ENCODE measurements around the gene ACTL9.

Gene ACTL9

DNA sequence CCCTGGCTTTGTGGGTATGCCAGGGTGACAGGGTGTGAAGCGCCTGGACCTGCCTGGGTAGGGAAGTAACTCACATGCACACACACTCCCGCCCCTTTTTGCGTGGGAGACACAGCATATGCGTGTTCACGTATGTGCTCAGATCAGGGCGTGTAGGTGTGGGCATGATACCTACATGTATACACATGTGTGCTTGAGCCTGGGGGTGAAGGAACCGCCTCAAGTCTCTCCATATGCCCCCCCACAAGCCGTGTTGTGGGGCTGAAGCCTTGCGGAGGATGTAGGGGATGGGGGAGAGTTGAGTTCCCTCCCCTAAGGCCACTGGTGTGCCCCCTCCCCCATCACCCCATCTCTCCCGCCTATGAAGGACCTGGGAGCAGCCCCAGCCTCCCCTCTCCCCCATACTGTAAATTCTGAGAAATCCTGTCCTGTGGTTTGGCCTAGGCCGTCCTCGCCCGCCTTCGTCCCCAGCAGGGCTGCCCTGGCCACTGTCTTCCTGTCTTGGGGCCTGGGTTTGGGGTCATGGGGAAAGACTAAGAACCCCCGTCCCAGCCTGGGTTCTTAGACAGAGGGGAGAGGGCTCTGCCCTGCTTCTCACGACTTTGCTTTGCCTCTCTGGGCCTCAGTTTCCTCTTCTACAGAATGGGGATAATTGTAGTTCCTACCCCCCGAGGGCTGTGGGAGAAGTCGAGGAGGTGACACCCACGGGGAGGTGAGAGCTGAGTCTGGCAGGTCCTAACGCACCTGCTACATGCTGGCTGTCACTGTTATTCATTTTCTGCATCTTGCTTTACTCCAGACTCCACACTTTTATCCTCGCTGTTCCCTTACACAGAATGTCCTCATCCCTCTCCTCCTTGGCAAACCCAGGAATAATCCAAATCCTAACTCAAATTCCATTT is 14.3 kb downstream of the ACTL9 start:
- no peak for DNase-seq (ENCODE audit: low read depth)

DNA sequence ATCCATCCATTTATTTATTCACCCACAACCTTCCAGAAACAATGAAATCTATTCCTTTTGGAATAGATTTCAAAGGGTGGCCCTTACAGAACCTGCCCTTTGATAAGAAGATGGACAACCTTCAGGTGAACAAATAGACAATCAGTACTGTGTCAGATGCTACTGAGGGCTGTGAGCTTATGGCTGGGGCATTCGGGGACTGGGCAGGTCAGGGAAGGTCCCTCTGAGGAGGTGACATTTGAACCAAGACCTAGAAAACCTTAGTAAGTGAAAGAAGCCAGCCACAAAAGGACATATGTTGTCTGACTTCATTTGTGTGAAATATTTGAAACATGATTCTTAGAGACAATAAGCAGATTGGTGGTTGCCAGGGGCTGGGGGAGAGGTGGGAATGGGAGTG is 15.7 kb downstream of the ACTL9 start:
- DNase-seq (ENCODE audit: low read depth) = no peak

- no peak for DNase-seq (ENCODE audit: low read depth)
Observed at GRCh38 chr19:8682472-8682871, 16.1 kb downstream of the ACTL9 start.

GRCh38 chr19:8681345-8682029 is 17.1 kb downstream of the ACTL9 start:
- no peak for DNase-seq (ENCODE audit: low read depth)

DNA sequence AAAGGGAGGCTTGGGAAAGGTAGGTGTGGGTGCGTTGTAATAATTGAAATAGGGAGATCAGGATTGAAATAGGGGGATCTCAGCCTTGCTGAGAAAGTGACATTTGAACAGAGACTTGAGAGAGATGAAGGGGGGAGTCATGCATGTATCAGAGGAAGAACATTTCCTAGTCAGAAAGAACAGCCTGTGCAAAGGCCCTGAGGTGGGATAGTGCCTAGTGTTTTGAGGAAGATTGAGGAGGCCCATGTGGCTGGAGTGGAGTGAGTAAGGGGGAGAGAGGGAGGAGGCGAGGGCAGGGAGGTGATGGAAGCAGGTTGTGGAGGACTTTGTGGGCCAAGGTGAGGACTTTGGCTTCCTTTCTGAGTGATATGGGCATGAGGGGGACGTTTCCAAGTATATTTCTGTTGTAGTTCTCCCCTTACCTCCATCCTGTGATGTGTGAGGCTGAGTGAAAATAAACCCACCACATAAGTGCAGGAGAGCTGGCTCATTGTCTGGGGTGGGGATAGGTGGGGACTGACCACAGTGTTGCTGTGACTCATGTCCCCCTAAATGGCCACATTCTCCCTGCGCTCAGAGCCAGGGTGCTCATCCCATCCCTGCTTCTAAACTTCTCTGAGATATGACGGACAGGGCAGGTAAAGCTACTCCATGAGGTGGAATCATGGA is 17.8 kb downstream of the ACTL9 start:
- DNase-seq (ENCODE audit: low read depth) = no peak

GRCh38 chr19:8678244-8678807 is 20.3 kb downstream of the ACTL9 start:
- no peak for DNase-seq (ENCODE audit: low read depth)

- no peak for DNase-seq (ENCODE audit: low read depth)
Observed at GRCh38 chr19:8675066-8675465, 23.5 kb downstream of the ACTL9 start.

GRCh38 chr19:8673276-8673891 is 25.2 kb downstream of the ACTL9 start:
- no peak for DNase-seq (ENCODE audit: low read depth)

DNA sequence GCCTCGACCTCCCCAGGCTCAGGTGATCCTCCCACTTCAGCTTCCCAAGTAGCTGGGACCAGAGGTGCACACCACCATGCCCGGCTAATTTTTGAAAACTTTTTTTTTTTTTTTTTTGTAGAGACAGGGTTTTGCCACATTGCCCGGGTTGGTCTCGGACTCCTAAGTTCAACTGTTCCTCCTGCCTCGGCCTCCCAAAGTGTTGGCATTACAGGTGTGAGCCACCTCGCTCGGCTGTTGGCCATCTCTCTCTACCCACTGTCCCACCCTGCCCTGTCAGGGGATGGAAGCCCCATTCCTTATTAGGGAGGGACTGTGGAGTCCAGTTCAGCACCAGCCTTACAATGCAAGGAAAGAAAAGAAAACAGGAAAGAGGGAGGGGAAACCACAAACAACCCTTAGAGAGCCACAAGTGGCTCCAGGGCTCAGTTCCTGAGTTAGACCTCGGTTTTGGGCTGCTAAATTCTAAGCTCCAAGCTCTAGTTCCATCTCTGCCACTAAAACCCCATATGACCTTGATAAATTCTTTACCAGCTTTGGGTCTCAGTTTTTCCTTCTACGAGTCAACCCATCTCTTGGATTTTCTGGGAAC is 31.7 kb downstream of the ACTL9 start:
- DNase-seq (ENCODE audit: low read depth) = no peak

GRCh38 chr19:8665468-8666213 is 33.0 kb downstream of the ACTL9 start:
- no peak for DNase-seq (ENCODE audit: low read depth)

- DNase-seq (ENCODE audit: low read depth) = no peak
Observed at GRCh38 chr19:8664671-8665057, 33.9 kb downstream of the ACTL9 start.

DNA sequence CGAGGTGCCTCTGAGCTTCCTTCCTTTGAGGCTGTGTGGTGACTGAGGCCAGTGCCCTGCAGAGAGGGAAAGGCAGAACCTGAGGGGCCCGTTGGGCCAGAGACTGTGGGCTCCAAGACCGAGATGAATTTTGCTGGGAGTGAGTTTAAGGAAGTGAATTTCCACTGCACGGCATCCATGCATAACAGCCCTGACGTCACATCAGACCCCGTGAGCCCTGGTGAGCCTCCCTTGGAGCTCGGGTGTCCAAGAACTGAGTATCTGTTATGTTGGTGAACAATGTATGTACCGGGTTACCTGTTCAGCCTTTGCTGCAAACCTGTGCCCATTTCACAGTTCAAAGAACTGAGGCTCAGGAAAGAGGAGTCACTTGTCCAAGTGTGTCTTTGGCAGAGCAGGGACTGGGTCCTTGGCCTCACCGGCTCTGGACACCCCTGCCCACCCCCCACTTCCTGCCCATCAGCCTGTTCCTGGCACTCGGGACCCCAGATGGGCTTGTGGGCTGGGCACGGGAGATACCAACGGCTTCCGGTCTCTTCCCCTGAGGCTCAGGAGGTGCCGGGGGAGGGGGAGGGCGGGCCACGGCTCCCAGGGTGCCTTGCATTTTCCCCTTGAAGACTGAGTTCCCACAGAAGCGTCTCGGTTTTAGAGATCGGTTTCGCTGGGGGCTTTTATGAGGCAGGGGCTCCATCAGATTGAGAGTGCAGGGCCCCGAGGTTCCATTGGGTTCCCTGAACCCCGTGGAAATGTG is 34.5 kb downstream of the ACTL9 start:
- DNase-seq (ENCODE audit: low read depth) = peak; percentile 26

DNA sequence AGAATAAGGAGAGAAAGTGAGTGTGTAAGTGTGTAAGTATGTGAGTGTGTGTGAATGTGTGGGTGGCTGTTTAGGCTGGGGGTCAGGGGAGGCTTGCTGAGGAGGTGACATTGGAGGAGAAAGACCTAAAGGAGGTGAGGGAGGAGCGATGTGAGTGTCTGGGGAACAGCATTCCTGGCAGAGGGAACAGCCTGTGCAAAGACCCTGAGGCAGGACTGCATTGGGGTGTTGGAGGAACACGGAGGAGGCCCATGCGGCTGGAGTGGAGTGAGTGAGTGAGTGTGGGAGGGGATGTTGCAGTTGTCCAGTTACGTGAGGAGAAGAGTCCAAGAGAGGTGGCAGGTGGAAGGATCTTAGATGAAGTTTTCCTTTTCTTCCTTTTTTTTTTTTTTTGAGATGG is 36.3 kb downstream of the ACTL9 start:
- no peak for DNase-seq (ENCODE audit: low read depth)

- no peak for DNase-seq (ENCODE audit: low read depth)
Observed at GRCh38 chr19:8659905-8660304, 38.7 kb downstream of the ACTL9 start.

- DNase-seq (ENCODE audit: low read depth) = no peak
Observed at GRCh38 chr19:8657869-8658268, 40.7 kb downstream of the ACTL9 start.

DNA sequence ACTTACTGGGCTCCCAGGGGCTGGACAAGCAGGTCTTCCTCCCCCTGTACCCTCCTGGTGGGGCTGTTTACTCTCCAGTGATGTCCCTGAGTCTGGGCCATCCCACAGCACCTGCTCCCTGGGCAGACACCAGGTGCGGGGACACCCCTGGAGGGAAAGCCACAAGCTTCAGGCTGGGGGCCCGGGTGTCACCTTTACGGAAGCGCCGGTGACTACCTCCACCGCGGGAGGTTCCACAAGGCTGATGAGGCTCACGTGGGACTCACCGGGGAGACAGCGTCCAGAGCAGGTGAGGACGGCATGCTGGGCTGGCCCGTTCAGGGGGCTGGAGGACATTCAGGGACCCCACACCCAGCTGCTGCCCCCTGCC is 43.3 kb downstream of the ACTL9 start:
- DNase-seq (ENCODE audit: low read depth) = no peak

GRCh38 chr19:8654591-8655339 is 43.8 kb downstream of the ACTL9 start:
- DNase-seq (ENCODE audit: low read depth) = peak; percentile 53

DNA sequence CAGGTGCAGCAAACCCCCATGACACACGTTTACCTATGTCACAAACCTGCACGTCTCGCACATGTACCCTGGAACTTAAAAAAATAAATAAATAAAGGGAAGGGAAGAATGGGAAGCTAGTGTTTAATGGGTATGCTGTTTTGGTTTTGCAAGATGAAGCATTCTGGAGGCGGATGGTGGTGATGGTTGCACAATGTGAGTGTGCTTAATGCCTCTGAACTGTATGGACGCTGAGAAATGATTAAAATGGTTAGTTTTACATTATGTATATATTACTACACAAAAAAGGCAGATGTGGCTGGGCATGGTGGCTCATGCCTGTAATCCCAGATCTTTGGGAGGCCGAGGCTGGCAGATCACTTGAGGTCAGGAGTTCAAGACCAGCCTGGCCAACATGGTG is 50.4 kb downstream of the ACTL9 start:
- no peak for DNase-seq (ENCODE audit: low read depth)
